ENCODE measurements around the gene ANKRD63. TPM values are rescaled to one million over a fixed set of nuclear protein-coding genes. Genes with fewer than 3 reads are reported as not detected.

Gene ANKRD63
- total RNA-seq, 1 experiment from 2014 or later, result 0.46 TPM

DNA sequence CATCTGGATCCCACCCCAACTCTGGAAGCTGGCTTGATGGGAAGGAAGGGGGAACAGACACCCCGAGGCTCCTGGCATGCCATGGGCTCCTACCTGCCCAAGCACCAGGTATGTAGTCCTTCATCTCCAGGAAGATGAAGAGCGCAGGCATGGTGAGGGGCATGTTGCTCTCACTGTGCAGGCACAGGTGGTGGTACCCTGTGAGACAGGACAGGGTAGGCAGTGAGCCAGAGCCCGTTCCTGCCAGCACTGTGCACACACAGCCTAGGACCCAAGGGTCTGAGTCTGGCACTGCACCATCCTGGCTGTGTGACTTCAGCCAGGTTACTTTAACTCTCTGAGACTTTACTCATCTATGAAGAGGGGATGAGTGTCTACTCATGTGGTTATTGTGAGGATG, 9.4 kb upstream of the ANKRD63 start:
- Histone ChIP-seq H2BK5ac (ENCODE audit: insufficient read length, low read length) (no peak overlapping the region), H3K23me2 (ENCODE audit: insufficient read length, low read depth, low read length, poor library complexity, severe bottlenecking) (peaks cover 8% of the 10 kb centered on the region), H2AFZ (ENCODE audit: low read length) (no peak overlapping the region), H3K18ac (ENCODE audit: insufficient read length, low read depth, low read length) (no peak overlapping the region), H4K8ac (replicated peaks; ENCODE audit: insufficient read length, low read depth, low read length) (no peak overlapping the region), H3K14ac (ENCODE audit: insufficient read depth, low read length) (no peak overlapping the region), H3T11ph (ENCODE audit: low read length) (no peak overlapping the region), H3K9me3 (ENCODE audit: control insufficient read depth, low read depth, low read length) (no peaks in the 10 kb centered on the region), H3K23ac (ENCODE audit: insufficient read length, low read depth, low read length) (no peak overlapping the region), H4K5ac (ENCODE audit: insufficient read length, low read depth, low read length) (no peak overlapping the region), H2BK15ac (ENCODE audit: low read depth, low read length) (no peak overlapping the region), H3K4me2 (ENCODE audit: insufficient read depth, insufficient read length, low read length) (no peak overlapping the region), H3K27me3 (ENCODE audit: insufficient read depth, low read length) (peaks cover 13% of the 10 kb centered on the region; the same call in 1 of the 2 replicates), H2BK120ac (ENCODE audit: low read depth, low read length, poor library complexity, severe bottlenecking) (no peak overlapping the region), H3K4me1 (ENCODE audit: insufficient read depth, low read length) (peaks cover 3% of the 10 kb centered on the region), H3K4ac (ENCODE audit: low read depth, low read length) (no peak overlapping the region), H2BK20ac (ENCODE audit: low read depth, low read length, poor library complexity, severe bottlenecking) (no peak overlapping the region), H4K20me1 (ENCODE audit: control insufficient read depth, insufficient read depth, insufficient read length) (no peaks in the 10 kb centered on the region), H3K79me2 (ENCODE audit: insufficient read depth, low read length) (no peaks in the 10 kb centered on the region), H2BK12ac (ENCODE audit: insufficient read length, low read depth, low read length) (no peak overlapping the region), H3K9ac (ENCODE audit: extremely low read depth, insufficient read length, low read length) (no peak overlapping the region), H3K79me1 (ENCODE audit: insufficient read depth, low read depth, low read length, poor library complexity, severe bottlenecking) (no peaks in the 10 kb centered on the region), H3K27ac (ENCODE audit: insufficient read length, low read depth, low read length) (no peak overlapping the region), H2AK5ac (ENCODE audit: insufficient read length, low read length) (no peak overlapping the region), H4K91ac (ENCODE audit: insufficient read length, low read depth, low read length) (no peak overlapping the region), H3K56ac (ENCODE audit: insufficient read length, low read depth, low read length) (no peak overlapping the region)
- WGBS (ENCODE audit: extremely low coverage, insufficient read length, low lambda C conversion rate), result no CpG with 5 or more reads among the region's 3 CpGs
- Mint-ChIP-seq H3K36me3 (ENCODE audit: insufficient read depth in 1 of 3, low read depth in 3 of 3) (no peaks in the 10 kb centered on the region; a peak in 1 of 7 replicates), H3K9me3 (no peaks in the 10 kb centered on the region), H3K27me3 (ENCODE audit: low read depth) (peaks cover 81% of the 10 kb centered on the region), H3K4me3 (no peak overlapping the region), H3K27ac (no peak overlapping the region), H3K4me1 (peaks cover 14 to 33% of the 10 kb centered on the region in 2 experiments)
- TF ChIP-seq, protein P1, sequence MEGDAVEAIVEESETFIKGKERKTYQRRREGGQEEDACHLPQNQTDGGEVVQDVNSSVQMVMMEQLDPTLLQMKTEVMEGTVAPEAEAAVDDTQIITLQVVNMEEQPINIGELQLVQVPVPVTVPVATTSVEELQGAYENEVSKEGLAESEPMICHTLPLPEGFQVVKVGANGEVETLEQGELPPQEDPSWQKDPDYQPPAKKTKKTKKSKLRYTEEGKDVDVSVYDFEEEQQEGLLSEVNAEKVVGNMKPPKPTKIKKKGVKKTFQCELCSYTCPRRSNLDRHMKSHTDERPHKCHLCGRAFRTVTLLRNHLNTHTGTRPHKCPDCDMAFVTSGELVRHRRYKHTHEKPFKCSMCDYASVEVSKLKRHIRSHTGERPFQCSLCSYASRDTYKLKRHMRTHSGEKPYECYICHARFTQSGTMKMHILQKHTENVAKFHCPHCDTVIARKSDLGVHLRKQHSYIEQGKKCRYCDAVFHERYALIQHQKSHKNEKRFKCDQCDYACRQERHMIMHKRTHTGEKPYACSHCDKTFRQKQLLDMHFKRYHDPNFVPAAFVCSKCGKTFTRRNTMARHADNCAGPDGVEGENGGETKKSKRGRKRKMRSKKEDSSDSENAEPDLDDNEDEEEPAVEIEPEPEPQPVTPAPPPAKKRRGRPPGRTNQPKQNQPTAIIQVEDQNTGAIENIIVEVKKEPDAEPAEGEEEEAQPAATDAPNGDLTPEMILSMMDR (conservative IDR thresholded peaks at IDR 0.05), result no peak
- DNase-seq, result no peak
